PC-9 (cell line): ENCODE results near the gene SNX25.

Source experiments
- EZH2 ChIP-seq: fragments of 200-600 bp; sonication (generic); IDR thresholded peaks from 2 replicates; pipeline ENCODE4 v1.8.0; 2017; ENCODE audit warnings: antibody characterized with exemption, low read depth
- TF ChIP-seq, protein P1 (sequence below): fragments of 200-600 bp; sonication (generic); conservative IDR thresholded peaks from 2 replicates; pipeline ENCODE4 v1.6.1; 2017; ENCODE audit warnings: mixed run types, antibody characterized with exemption, mild to moderate bottlenecking, moderate library complexity

DNA sequence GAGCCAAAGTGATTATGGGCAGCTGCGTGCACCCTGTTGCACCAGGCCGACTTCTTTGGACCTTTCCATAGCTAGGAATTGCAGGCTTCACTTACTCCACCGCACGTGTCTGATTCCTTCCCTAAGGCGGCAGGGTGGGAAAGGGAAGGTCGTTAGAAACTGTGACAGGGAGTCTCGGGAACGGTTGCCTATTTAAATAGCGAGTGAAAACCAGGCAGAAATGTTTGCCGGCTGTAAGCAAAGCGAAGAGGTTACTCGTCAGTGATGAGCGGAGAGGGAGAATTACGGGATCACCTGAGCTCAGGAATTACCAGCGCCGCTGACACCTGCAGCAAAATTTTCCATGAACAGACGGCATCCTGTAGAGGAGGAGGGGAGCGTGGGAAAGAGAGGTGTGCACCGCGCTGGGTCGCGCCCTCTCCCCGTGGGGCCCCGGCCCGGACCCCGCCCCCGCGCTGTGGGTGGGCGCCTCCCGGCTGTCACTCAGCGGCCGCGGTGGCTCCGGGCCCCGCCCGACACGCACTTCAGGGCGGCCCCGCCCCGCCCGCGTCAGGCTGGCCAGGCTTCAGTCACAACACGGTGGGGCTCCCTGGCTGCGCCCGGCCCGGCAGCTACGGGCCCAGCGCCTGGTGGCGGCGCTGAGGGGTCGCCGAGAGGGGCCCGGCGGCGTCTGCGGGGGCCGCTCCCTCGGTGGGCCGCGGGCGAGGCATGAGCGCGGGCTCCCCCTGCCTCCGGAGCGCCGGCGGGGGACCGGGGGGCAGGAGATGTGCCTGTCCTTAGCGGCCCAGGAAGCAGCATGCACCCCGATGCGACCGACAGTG, at the start of gene SNX25:
- TF ChIP-seq, protein P1, sequence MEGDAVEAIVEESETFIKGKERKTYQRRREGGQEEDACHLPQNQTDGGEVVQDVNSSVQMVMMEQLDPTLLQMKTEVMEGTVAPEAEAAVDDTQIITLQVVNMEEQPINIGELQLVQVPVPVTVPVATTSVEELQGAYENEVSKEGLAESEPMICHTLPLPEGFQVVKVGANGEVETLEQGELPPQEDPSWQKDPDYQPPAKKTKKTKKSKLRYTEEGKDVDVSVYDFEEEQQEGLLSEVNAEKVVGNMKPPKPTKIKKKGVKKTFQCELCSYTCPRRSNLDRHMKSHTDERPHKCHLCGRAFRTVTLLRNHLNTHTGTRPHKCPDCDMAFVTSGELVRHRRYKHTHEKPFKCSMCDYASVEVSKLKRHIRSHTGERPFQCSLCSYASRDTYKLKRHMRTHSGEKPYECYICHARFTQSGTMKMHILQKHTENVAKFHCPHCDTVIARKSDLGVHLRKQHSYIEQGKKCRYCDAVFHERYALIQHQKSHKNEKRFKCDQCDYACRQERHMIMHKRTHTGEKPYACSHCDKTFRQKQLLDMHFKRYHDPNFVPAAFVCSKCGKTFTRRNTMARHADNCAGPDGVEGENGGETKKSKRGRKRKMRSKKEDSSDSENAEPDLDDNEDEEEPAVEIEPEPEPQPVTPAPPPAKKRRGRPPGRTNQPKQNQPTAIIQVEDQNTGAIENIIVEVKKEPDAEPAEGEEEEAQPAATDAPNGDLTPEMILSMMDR = no peak
- TF ChIP-seq EZH2 = no peak
